ENCODE measurements around the gene FIP1L1.

The FIP1L1 gene

DNA sequence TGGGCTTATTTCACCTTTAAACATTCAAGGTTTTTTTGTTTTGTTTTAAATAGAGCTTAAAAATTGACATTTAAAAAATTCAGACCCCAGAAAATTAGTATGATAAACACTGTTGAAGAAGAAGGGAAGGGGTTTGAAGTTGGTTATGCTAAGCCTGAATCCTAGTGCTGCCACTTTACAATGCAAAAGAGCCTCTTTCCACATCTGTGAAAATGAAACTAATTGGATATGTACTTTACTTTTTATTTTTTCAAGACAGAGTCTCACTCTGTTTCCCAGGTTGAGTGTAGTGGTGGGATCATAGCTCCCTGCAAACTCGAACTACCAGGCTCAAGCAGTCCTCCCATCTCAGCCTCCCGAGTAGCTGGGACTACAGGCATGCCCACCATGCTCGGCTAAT lies 41.8 kb downstream of the FIP1L1 start:
- TF ChIP-seq, protein P1, sequence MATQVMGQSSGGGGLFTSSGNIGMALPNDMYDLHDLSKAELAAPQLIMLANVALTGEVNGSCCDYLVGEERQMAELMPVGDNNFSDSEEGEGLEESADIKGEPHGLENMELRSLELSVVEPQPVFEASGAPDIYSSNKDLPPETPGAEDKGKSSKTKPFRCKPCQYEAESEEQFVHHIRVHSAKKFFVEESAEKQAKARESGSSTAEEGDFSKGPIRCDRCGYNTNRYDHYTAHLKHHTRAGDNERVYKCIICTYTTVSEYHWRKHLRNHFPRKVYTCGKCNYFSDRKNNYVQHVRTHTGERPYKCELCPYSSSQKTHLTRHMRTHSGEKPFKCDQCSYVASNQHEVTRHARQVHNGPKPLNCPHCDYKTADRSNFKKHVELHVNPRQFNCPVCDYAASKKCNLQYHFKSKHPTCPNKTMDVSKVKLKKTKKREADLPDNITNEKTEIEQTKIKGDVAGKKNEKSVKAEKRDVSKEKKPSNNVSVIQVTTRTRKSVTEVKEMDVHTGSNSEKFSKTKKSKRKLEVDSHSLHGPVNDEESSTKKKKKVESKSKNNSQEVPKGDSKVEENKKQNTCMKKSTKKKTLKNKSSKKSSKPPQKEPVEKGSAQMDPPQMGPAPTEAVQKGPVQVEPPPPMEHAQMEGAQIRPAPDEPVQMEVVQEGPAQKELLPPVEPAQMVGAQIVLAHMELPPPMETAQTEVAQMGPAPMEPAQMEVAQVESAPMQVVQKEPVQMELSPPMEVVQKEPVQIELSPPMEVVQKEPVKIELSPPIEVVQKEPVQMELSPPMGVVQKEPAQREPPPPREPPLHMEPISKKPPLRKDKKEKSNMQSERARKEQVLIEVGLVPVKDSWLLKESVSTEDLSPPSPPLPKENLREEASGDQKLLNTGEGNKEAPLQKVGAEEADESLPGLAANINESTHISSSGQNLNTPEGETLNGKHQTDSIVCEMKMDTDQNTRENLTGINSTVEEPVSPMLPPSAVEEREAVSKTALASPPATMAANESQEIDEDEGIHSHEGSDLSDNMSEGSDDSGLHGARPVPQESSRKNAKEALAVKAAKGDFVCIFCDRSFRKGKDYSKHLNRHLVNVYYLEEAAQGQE (IDR thresholded peaks at IDR 0.05; ENCODE audit: insufficient replicate concordance, low read depth) = no peak
- TF ChIP-seq GABPA (IDR thresholded peaks at IDR 0.05; ENCODE audit: low read depth) = no peak
- TF ChIP-seq, protein P2, sequence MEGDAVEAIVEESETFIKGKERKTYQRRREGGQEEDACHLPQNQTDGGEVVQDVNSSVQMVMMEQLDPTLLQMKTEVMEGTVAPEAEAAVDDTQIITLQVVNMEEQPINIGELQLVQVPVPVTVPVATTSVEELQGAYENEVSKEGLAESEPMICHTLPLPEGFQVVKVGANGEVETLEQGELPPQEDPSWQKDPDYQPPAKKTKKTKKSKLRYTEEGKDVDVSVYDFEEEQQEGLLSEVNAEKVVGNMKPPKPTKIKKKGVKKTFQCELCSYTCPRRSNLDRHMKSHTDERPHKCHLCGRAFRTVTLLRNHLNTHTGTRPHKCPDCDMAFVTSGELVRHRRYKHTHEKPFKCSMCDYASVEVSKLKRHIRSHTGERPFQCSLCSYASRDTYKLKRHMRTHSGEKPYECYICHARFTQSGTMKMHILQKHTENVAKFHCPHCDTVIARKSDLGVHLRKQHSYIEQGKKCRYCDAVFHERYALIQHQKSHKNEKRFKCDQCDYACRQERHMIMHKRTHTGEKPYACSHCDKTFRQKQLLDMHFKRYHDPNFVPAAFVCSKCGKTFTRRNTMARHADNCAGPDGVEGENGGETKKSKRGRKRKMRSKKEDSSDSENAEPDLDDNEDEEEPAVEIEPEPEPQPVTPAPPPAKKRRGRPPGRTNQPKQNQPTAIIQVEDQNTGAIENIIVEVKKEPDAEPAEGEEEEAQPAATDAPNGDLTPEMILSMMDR (IDR thresholded peaks at IDR 0.05; ENCODE audit: insufficient read depth, low read length) = no peak
- TF ChIP-seq POLR2AphosphoS5 (IDR thresholded peaks at IDR 0.05; ENCODE audit: low read depth) = no peak
- TF ChIP-seq SPI1 (IDR thresholded peaks at IDR 0.05; ENCODE audit: borderline replicate concordance, low read depth) = no peak
- no peak for DNase-seq (ENCODE audit: low read depth in 1 of 2, low spot score in 1 of 2)
- H3K27ac ChIP-seq (replicated peaks) = no peak overlapping the region
- H3K4me3 ChIP-seq (replicated peaks; ENCODE audit: insufficient read depth, low read length) = no peak overlapping the region
- H3K27me3 ChIP-seq (ENCODE audit: insufficient read depth, poor library complexity, severe bottlenecking) = no peaks in the 10 kb centered on the region

DNA sequence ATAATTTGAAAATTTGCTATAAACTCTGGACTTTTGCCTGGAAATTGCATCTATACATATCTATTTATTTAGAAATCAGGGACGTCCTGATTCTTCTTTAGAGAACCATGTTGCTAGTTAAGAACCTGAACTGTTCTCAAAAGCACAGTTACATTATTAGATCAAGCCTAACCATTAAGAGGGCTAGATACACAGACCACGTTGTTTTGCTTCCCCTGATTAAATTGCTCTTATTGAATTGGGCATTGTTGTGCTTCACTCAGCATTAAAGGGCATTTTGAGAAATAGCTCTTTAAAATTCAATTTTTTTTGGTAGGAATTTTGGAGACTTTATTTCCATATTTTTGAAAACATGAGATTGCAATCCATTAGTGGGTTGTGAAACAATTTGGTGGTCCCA lies 44.4 kb downstream of the FIP1L1 start:
- H3K27ac ChIP-seq (replicated peaks) = no peak overlapping the region
- no peak overlapping the region for H3K4me3 ChIP-seq (replicated peaks; ENCODE audit: insufficient read depth, low read length)
- no peak for DNase-seq (ENCODE audit: low read depth in 1 of 2, low spot score in 1 of 2)
- TF ChIP-seq POLR2AphosphoS5 (IDR thresholded peaks at IDR 0.05; ENCODE audit: low read depth) = no peak
- TF ChIP-seq SPI1 (IDR thresholded peaks at IDR 0.05; ENCODE audit: borderline replicate concordance, low read depth) = no peak
- TF ChIP-seq, protein P2 (IDR thresholded peaks at IDR 0.05; ENCODE audit: insufficient read depth, low read length) = no peak
- TF ChIP-seq GABPA (IDR thresholded peaks at IDR 0.05; ENCODE audit: low read depth) = no peak
- TF ChIP-seq, protein P1 (IDR thresholded peaks at IDR 0.05; ENCODE audit: insufficient replicate concordance, low read depth) = no peak
- no peaks in the 10 kb centered on the region for H3K27me3 ChIP-seq (ENCODE audit: insufficient read depth, poor library complexity, severe bottlenecking)

DNA sequence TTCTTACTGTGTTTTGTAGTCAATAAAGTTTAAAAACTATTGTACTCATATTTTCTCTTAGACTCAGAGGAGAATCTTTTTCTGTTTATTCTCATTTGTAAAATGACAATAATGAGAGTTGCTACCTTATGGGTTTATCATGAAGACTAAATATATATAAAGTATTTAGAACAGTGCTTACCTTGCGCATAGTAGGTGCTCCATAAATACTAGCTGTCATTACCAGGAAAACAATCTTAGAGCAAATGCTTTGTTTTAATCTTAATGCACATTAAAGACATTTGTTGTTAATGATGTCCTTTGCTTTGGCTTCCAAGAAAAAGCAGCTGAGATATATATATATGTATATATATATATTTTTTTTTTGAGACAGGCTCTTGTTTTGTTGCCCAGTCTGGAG lies 44.9 kb downstream of the FIP1L1 start:
- DNase-seq (ENCODE audit: low read depth in 1 of 2, low spot score in 1 of 2) = no peak
- TF ChIP-seq, protein P1 (IDR thresholded peaks at IDR 0.05; ENCODE audit: insufficient replicate concordance, low read depth) = no peak
- TF ChIP-seq, protein P2 (IDR thresholded peaks at IDR 0.05; ENCODE audit: insufficient read depth, low read length) = no peak
- Histone ChIP-seq H3K27ac (replicated peaks) (no peak overlapping the region), H3K4me3 (replicated peaks; ENCODE audit: insufficient read depth, low read length) (no peak overlapping the region), H3K27me3 (ENCODE audit: insufficient read depth, poor library complexity, severe bottlenecking) (no peaks in the 10 kb centered on the region)

Measured in HL-60 (cell line).